Fibroblast of upper back skin (primary cell): Measurements from ENCODE around the gene TIAM2.
"Not testable (repeated sequence)": the region's sequence is repeated elsewhere in the genome, so short reads cannot be mapped to it uniquely, and the experiment has no call there.

Experiments
- DNase-seq: peaks from one replicate; pipeline ENCODE4 v3.0.0-alpha.2; 2013

Gene TIAM2

DNA sequence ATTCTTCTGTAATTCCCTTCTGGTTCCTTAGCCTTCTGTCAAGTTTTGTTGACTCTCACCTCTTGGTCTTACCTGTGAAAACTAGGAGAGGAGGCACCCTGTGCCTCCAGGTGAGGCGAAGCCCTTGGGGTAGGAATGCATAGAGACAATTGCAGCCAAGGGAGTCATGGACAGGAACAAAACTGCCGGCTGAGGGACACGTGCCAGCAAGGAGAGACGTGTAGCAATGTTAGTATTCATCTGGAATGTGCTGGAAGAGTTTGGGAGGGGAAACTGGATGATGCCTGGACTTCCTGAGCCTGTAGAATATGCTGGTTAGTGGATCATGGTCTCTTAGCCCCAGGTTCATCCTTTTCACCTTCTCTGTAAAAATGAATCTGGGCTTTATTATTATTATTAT is 3.9 kb upstream of the TIAM2 start:
- peak; percentile 48 for DNase-seq

- DNase-seq: peak; percentile 45
Measured at GRCh38 chr6:154993026-154993425, 2.1 kb upstream of the TIAM2 start.

- DNase-seq: no peak
Measured at GRCh38 chr6:154993710-154994109, 1.4 kb upstream of the TIAM2 start.

DNA sequence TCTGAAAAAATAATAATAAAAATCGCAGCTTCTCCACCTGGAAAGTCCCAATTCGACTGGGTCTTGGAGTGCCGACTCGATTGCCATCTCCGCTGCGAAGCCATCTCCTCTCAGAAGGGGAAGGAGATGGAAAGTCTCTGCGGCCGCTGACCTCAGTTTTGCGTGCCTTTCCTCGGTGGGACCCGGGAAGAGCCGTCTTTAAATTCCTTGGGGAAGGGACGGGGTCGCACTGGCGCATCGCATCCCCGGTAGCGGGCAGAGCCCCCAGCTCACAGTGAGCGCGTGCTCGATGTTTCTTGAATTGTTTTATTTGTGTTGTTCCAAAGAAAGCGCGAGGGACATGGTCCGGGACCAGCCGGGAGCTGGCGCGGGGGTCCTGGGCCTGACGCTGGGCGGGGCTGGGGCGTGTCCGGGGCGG is 270 bp upstream of the TIAM2 start:
- DNase-seq: no peak

DNA sequence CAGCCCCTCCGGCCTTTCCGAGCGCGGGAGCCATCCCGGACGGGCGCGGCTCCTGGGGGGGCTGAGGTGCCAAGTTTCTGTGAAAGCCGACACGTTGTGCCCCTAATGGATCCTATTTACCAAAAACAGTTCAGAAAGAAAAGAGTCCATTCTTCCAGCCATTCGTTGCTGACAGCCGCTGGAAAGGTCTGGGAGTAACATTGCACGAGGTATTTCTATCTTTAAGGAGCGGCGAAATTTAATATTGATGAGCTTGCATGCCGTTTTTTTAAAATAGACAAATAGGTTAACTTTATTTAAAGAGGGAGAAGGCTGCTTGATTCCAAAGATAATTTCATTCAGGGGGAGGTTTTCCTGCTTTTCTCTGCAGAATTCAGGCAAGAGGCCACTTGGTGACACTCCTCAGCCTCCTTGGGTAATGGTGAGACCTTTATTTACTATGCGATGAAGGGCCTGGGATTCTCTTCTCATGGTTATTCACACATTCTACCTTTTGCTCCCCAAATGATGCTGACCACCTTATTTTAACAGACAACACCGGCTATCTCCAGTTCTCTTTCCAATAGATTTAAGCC is 988 bp downstream of the TIAM2 start:
- no peak for DNase-seq

DNA sequence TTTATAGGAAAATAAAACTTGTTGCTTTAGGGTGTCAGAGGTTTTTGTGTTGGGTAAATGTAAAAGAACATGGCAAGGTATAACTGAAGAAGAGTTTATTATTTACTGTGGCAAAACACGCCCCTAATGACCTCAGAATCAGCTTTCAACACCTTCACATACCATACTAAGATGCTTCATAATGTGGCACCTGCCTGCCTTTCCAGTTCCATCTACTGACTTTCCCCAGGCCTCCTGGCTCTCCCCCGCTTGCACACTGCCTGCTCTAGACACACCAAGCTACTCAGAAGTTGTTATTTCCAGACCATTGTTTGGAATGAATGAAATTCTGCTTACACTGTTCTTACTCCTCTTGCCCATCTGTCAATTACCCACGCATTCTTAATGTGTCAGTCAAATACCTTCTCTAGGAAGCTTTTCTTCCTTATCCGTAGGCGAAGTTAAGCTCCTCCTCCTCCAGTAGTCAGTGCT is 1.8 kb downstream of the TIAM2 start:
- no peak for DNase-seq

- no peak for DNase-seq
Measured at GRCh38 chr6:154998855-154999254, 3.7 kb downstream of the TIAM2 start.

- no peak for DNase-seq
Measured at GRCh38 chr6:155001482-155001881, 6.4 kb downstream of the TIAM2 start.

GRCh38 chr6:155001934-155002333 is 6.8 kb downstream of the TIAM2 start:
- DNase-seq: no peak

- no peak for DNase-seq
Measured at GRCh38 chr6:155003476-155003875, 8.4 kb downstream of the TIAM2 start.

DNA sequence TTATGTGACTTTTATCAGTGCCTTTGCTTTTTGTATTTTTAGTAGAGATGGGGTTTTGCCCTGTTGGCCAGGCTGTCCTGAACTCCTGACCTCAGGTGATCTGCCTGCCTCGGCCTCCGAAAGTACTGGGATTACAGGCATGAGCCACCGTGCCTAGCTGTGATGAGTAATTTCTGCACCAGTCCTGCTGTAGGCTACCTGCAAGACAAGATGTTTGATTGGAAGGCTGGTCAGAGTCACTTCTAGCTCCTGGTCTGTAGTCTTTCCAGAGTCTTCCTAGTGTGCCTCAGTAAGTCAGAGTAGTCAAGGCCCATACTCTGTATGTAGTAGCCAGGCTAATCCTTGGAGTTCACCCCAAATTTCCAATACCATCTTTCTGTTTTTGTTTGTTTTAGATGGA is 8.9 kb downstream of the TIAM2 start:
- no peak for DNase-seq

DNA sequence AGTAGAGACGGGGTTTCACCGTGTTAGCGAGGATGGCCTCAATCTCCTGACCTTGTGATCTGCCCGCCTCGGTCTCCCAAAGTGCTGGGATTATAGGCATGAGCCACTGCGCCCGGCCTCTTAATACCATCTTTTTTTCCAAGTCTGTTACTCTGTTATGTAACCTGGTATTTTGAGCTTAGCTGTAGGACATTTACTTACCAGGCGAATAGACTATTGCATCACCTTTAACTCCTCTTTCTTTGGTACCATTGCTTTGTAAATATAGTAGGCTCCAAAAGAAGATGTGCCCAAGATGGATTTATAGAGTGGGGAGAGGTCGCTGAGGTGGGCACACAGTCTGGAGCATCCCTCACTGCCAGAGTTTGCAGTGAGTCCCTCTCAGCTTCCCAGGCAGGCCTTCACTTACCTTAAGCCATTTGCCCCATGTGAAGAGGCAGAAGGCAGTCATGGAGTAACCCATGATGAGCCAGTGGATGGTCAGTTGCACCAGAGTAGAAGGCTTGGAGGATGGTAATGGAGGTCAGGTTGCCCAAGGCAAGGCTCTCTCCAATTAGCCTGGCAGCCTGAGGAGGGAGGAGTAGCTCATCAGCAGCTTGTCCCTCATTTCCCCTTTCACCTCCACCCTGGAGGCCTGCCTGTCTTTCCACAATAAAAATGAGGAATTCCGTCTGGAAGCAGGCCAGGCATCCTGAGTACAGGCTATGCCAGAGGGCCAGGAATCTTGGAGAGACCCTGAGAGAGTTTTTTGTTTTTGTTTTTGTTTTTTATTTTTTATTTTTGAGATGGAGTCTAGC is 9.7 kb downstream of the TIAM2 start:
- DNase-seq: no peak

DNA sequence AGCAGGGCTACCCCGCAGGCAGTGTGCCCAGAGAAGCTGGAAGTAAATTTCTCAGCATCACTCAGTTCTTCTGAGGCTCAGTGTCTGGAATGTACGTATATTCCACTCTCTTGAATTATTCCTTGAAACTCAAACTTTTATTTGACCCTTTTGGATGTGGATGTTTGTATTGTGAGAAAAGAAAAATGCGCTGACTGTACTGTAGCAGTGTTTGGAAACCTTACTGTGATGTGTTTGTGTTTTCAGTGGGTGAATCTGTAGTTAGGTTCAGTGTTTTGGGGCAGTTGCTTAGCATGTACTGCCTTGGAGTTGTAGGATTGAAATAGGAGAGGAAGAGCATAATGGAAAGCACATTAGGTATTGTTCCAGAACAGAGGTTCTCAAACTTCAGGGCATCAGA is 13.5 kb downstream of the TIAM2 start:
- DNase-seq: no peak

DNA sequence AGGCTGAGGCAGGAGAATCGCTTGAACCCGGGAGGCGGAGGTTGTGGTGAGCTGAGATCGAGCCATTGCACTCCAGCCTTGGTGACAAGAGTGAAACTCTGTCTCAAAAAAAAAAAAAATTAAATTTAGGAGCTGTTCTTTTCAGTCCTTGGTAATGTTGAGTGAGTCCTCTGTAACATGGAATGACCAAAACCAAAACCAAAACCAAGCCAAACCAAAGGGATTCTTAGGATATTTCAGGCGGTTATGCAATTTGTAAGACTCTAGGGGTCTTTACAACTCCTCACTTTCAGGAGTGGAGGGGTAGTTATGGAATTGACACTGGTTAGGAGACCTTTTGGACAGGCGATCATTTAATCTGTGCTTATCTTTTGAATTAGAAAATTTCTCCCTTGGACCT is 15.8 kb downstream of the TIAM2 start:
- DNase-seq: peak; percentile 52

DNA sequence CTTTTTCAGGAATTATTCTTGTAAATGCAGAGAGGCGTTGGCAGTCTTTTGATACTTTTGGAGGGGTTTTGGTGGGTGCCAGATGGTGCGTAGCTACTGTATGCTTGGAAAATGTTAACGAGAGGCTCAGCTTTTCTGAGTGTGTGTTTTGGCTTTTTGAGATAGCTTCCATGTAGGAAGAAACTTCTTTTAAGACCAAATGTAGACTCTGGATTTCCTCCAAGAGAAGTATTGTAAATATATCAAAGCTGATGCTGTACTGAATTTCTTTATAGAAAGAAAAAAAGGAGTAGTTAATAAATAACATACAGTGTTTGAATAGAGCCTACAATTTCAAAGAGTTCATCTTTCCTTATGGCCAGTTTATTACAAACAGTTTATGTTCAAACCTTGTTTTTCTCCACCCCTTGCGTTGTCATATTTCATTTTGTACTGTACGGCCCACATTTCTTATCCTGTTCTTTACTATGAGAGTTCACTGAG is 16.7 kb downstream of the TIAM2 start:
- no peak for DNase-seq

DNA sequence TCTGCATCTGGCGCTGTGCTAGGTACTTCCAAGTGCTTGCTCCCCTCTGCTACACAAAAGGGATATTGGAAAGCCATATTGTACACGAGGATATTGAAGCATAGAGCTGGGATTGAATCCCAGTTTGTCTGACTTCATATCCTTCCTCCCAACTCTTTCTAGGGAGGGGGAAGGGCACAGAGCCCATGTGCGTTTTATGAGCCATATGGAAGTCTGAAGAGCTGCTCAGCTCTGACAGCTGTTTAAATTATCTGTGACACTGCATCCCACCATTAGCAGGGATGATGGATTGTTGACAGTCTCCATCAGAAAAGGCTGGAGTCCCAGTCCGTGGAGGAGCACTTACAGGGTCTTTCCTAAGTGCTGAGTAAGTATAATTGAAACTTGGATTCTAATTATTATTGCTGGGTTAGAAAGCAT is 18.4 kb downstream of the TIAM2 start:
- DNase-seq: peak; percentile 79

DNA sequence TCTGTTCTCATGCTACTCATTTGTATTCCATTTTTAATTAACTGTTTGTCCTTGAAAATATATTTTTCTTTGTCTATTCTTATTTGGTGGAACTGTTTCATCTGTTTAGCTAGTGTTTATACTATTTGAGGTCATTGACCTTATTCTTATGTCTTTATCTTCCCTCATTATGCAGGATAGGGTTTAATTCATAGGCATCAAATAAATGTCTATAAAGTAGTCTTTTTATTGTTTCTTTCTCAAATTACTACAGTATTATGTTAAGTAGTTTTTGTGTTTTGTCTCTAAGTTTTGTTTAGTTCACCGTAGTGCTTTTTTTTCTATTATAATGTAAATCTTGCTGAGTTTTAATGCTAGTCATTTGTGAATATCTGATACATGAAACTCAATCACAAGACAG is 19.0 kb downstream of the TIAM2 start:
- DNase-seq: no peak

DNA sequence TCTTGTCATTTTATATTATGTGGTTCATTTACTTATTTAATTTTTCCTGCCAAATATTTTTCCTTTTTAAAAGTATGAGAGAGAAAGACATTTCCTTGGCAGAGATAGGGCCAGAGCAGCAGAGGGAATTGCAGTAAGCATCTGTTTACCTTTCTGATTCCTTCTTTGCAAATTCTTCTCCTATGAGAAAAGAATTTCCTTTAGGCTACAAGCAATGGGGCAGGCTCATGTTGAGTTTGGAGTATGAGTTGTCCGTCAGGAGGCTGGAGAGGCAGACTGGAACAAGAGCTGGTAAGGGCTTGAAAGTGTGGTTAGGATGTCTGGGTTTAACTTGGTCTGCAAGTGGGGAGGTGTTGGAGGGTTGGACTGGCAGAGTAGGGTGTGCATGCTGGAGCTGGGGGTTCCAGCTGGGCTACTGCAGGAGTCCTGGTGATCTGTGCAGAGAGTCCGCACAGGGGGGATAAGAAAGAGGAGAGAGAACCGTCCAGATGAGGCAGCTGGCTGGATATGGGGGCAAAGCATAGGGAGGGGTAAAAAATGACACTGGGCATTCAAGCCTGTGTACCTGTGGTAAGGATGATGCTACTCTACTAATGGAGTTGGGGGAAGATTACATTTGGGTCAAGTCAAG is 19.7 kb downstream of the TIAM2 start:
- DNase-seq: peak; percentile 77

GRCh38 chr6:155018415-155018814 is 23.3 kb downstream of the TIAM2 start:
- not testable (repeated sequence) for DNase-seq

GRCh38 chr6:155021680-155022079 is 26.6 kb downstream of the TIAM2 start:
- no peak for DNase-seq

GRCh38 chr6:155022721-155023120 is 27.6 kb downstream of the TIAM2 start:
- DNase-seq: no peak

DNA sequence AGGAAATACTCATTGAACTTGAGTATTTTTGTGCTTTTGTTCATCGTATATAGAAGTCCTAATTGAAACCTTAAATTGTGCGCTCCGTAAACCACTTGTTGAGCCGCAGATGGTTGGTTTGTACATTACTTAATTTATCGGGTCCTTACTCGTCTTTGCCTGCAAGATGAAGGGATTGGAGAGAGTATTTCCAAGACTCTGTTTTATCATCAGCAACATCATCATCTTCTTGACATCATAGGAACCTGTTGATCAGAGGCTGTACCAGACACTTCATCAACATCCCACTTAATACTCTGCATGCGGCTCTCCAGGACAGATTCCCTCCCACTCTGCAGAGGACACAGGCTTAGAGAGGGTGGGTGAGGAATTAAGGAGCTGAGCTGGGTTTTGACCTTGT is 28.6 kb downstream of the TIAM2 start:
- DNase-seq: no peak

DNA sequence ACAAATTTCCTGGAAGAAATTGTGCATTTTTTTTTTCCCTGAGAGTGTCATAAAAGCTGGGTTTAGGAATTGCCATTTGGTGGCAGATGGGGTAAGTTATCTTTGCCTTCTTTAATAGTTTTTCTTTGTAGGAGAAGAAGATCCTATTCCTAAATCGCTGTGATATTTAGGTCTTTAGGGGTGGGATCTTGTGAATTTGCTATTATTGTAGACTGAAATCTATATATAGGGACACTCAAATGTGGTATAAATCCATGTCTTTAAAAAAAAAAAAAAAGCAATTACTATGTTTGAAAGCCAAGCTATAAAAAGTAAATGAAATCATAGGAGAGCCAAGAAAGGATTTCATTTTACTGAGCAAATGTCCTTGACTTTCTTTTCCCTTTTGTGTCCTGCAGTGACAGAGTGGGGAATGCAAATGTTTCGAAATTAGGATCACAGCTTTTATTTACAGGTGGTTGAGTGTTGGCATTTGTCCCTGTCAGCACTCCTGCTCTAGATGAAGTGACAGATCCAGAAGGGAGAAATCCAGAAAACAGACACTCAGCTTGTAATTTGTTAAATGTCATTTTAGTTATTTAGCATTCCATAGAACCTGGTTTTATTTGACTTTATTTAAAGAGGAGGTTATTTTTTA is 29.4 kb downstream of the TIAM2 start:
- DNase-seq: no peak
